ENCODE results near the gene WDR70.

DNA sequence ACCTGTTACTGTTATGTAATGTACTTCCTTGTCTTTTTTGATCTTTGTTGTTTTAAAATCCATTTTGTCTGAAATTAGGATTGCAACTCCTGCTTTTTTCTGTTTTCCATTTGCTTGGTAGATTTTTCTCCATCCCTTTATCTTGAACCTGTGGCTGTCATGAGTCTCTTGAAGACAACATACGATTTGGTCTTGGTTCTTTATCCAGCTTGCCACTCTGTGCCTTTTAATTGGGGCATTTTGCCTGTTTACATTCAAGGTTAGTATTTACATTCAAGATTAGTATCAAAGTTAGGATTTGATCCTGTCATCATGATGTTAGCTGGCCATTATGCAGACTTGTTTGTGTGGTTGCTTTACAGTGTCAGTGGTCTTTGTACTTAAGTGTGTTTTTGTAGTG, 304.0 kb downstream of the WDR70 start:
- TF ChIP-seq, protein P1, sequence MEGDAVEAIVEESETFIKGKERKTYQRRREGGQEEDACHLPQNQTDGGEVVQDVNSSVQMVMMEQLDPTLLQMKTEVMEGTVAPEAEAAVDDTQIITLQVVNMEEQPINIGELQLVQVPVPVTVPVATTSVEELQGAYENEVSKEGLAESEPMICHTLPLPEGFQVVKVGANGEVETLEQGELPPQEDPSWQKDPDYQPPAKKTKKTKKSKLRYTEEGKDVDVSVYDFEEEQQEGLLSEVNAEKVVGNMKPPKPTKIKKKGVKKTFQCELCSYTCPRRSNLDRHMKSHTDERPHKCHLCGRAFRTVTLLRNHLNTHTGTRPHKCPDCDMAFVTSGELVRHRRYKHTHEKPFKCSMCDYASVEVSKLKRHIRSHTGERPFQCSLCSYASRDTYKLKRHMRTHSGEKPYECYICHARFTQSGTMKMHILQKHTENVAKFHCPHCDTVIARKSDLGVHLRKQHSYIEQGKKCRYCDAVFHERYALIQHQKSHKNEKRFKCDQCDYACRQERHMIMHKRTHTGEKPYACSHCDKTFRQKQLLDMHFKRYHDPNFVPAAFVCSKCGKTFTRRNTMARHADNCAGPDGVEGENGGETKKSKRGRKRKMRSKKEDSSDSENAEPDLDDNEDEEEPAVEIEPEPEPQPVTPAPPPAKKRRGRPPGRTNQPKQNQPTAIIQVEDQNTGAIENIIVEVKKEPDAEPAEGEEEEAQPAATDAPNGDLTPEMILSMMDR (IDR thresholded peaks at IDR 0.05): no peak
- no peak for TF ChIP-seq POLR2A (IDR thresholded peaks at IDR 0.05)

All from uterus (tissue), 2 donors.